SK-N-SH (cell line): ENCODE measurements around the gene PKD1. TPM values are rescaled to one million over a fixed set of nuclear protein-coding genes. Genes with fewer than 3 reads are reported as not detected.

Experiments
- CTCF ChIA-PET: fragments of 300-600, 350-600 bp; formaldehyde crosslinking; extraction: SDS; loops from one replicate; lab custom pipeline; 2021; lab: Yijun Ruan, JAX
- POLR2A ChIA-PET: fragments of 350-600 bp; sonication (Branson Sonifier 250); formaldehyde crosslinking; extraction: SDS; loops from one replicate; lab custom pipeline; 2020; ENCODE audit warnings: antibody characterized with exemption, inconsistent platforms; lab: Yijun Ruan, JAX
- DNase-seq: peaks from one replicate; pipeline ENCODE4 v3.0.0; 2012
- H2AFZ ChIP-seq: fragments of 200-600 bp; sonication (generic); 2 replicates; pipeline ENCODE4 v1.8.1; 2016; ENCODE audit warnings: antibody characterized with exemption, mild to moderate bottlenecking, low read depth
- H3F3A ChIP-seq: fragments of 200-600 bp; sonication (generic); replicated peaks from 2 replicates; pipeline ENCODE3; 2016; ENCODE audit warnings: antibody characterized with exemption, mild to moderate bottlenecking; ENCODE audit not compliant: insufficient read depth
- H3K27ac ChIP-seq, 2 experiments: fragments of 200-500 bp in 1 of 2; fragments of 200-600 bp in 1 of 2; sonication (Bioruptor generic) in 1 of 2; sonication (generic), shearing (Covaris generic) in 1 of 2; 2 replicates each; pipeline versions ENCODE4 v1.5.1 to v1.6.1; 2014 to 2016; ENCODE audit warnings: low read depth in 2 of 2, inconsistent platforms in 1 of 2, low read length in 1 of 2, mild to moderate bottlenecking in 1 of 2, mixed read lengths in 1 of 2
- H3K27me3 ChIP-seq: fragments of 200-600 bp; sonication (generic), shearing (Covaris generic); 2 replicates; pipeline ENCODE4 v1.6.1; 2016; ENCODE audit warnings: mixed run types; ENCODE audit not compliant: insufficient read depth
- H3K36me3 ChIP-seq, 2 experiments: fragments of 200-500 bp in 1 of 2; fragments of 200-600 bp in 1 of 2; sonication (Bioruptor generic) in 1 of 2; sonication (generic) in 1 of 2; replicated peaks in 1 of 2; 2 replicates each; pipeline versions ENCODE3 to v1.5.1; 2014 to 2016; ENCODE audit warnings: low read length in 1 of 2, mild to moderate bottlenecking in 1 of 2; ENCODE audit not compliant: insufficient read depth in 2 of 2, control insufficient read depth in 1 of 2
- H3K4me1 ChIP-seq, 2 experiments: fragments of 200-500 bp in 1 of 2; fragments of 200-600 bp in 1 of 2; sonication (Bioruptor generic) in 1 of 2; sonication (generic), shearing (Covaris generic) in 1 of 2; 2 replicates each; pipeline versions ENCODE4 v1.5.1 to v1.6.1; 2014 to 2016; ENCODE audit warnings: low read depth in 1 of 2, low read length in 1 of 2, mixed run types in 1 of 2; ENCODE audit not compliant: insufficient read depth in 2 of 2, control insufficient read depth in 1 of 2
- H3K4me2 ChIP-seq: fragments of 200-600 bp; sonication (generic), shearing (Covaris generic); 2 replicates; pipeline ENCODE4 v1.6.1; 2017; ENCODE audit warnings: mixed run types
- H3K4me3 ChIP-seq, 2 experiments: fragments of 200-500 bp in 1 of 2; fragments of 200-600 bp in 1 of 2; sonication (Bioruptor generic) in 1 of 2; sonication (generic), shearing (Covaris generic) in 1 of 2; 2 replicates each; pipeline versions ENCODE4 v1.5.1 to v1.8.1; 2014 to 2016; ENCODE audit warnings: low read depth in 2 of 2, inconsistent platforms in 1 of 2, low read length in 1 of 2, mild to moderate bottlenecking in 1 of 2, mixed read lengths in 1 of 2, moderate library complexity in 1 of 2
- H3K79me2 ChIP-seq: fragments of 200-600 bp; sonication (generic); 2 replicates; pipeline ENCODE4 v1.8.1; 2017; ENCODE audit warnings: mild to moderate bottlenecking; ENCODE audit not compliant: insufficient read depth
- H3K9ac ChIP-seq: fragments of 200-600 bp; sonication (generic); 2 replicates; pipeline ENCODE4 v1.6.1; 2017; ENCODE audit warnings: mixed run types
- H3K9me2 ChIP-seq: fragments of 200-600 bp; sonication (generic); 2 replicates; pipeline ENCODE4 v1.6.1; 2017; ENCODE audit warnings: mixed run types
- H3K9me3 ChIP-seq: fragments of 200-600 bp; sonication (generic); 2 replicates; pipeline ENCODE4 v1.6.1; 2017; ENCODE audit warnings: mixed run types, mild to moderate bottlenecking, moderate library complexity
- H4K20me1 ChIP-seq: fragments of 200-600 bp; sonication (generic); 2 replicates; pipeline ENCODE4 v1.6.1; 2017; ENCODE audit warnings: mild to moderate bottlenecking, mixed run types; ENCODE audit not compliant: insufficient read depth
- CHD2 ChIP-seq: fragments of 150-350 bp; IDR thresholded peaks from 2 replicates; pipeline ENCODE4 v1.6.1; 2018; ENCODE audit warnings: low read length; ENCODE audit not compliant: partially characterized antibody
- ELF1 ChIP-seq: IDR thresholded peaks from 2 replicates; pipeline ENCODE4 v1.4.0; 2012
- EZH2phosphoT487 ChIP-seq: fragments of 200-600 bp; sonication (generic); IDR thresholded peaks from 2 replicates; pipeline ENCODE4 v1.6.1; 2017; ENCODE audit warnings: low read depth, mixed run types, mild to moderate bottlenecking, antibody characterized with exemption, moderate library complexity, borderline replicate concordance
- FOSL2 ChIP-seq: IDR thresholded peaks from 2 replicates; pipeline ENCODE4 v1.4.0; 2012; ENCODE audit warnings: low read depth, mild to moderate bottlenecking, moderate library complexity, borderline replicate concordance
- FOXJ3 ChIP-seq: sonication (generic); formaldehyde crosslinking; IDR thresholded peaks from 2 replicates; pipeline ENCODE4 v1.5.1; 2020; ENCODE audit warnings: mild to moderate bottlenecking, missing genetic modification reagents
- GABPA ChIP-seq: IDR thresholded peaks from 2 replicates; pipeline ENCODE4 v1.4.0; 2012; ENCODE audit warnings: low read depth, mild to moderate bottlenecking
- GATA2 ChIP-seq: sonication (generic); formaldehyde crosslinking; IDR thresholded peaks from 2 replicates; pipeline ENCODE4 v1.5.0; 2020; ENCODE audit warnings: mild to moderate bottlenecking, missing genetic modification reagents
- MEF2A ChIP-seq: IDR thresholded peaks from 2 replicates; pipeline ENCODE4 v1.4.0; 2012; ENCODE audit warnings: low read depth, borderline replicate concordance
- NRF1 ChIP-seq: IDR thresholded peaks from 2 replicates; pipeline ENCODE4 v1.6.1; 2012; ENCODE audit warnings: low read depth, mild to moderate bottlenecking, low read length
- PBX3 ChIP-seq: IDR thresholded peaks from 2 replicates; pipeline ENCODE4; 2012
- POLR2AphosphoS5 ChIP-seq: IDR thresholded peaks from 2 replicates; pipeline ENCODE4 v1.6.1; 2012; ENCODE audit warnings: low read depth, low read length
- RAD21 ChIP-seq: IDR thresholded peaks from 2 replicates; pipeline ENCODE4 v1.6.1; 2012; ENCODE audit warnings: mild to moderate bottlenecking, low read length
- RFX5 ChIP-seq: IDR thresholded peaks from 2 replicates; pipeline ENCODE4 v1.6.1; 2012; ENCODE audit warnings: mild to moderate bottlenecking, improper control_type of control experiment, low read length
- RXRA ChIP-seq: IDR thresholded peaks from 2 replicates; pipeline ENCODE4 v1.4.0; 2012; ENCODE audit warnings: low read depth, mild to moderate bottlenecking, borderline replicate concordance
- SIN3A ChIP-seq: IDR thresholded peaks from 2 replicates; pipeline ENCODE4 v1.6.1; 2012; ENCODE audit warnings: low read depth, mild to moderate bottlenecking, low read length, moderate library complexity, borderline replicate concordance
- TAF1 ChIP-seq: IDR thresholded peaks from 2 replicates; pipeline ENCODE4 v1.6.1; 2012; ENCODE audit warnings: low read depth, mild to moderate bottlenecking, low read length, moderate library complexity, borderline replicate concordance
- TCF12 ChIP-seq: IDR thresholded peaks from 2 replicates; pipeline ENCODE4 v1.4.0; 2012
- TEAD4 ChIP-seq: IDR thresholded peaks from 2 replicates; pipeline ENCODE4 v1.4.0; 2012; ENCODE audit warnings: mild to moderate bottlenecking, borderline replicate concordance; ENCODE audit not compliant: insufficient read depth
- YY1 ChIP-seq: IDR thresholded peaks from 2 replicates; pipeline ENCODE4 v1.4.0; 2012; ENCODE audit warnings: low read depth, mild to moderate bottlenecking
- WGBS: methylation state at CpG from one replicate; pipeline ENCODE4 v1.1.6; 2017; ENCODE audit warnings: low lambda C conversion rate; 5-methylcytosine and 5-hydroxymethylcytosine counted together
- polyA plus RNA-seq, 3 experiments: library from polyadenylated mRNA; depleted of rRNA; stranded (reverse); fragments of >200 nt; gene quantifications; 2 replicates each; pipeline ENCODE4 v1.2.3, GENCODE V29; 2012
- TF ChIP-seq, protein P1 (sequence below): fragments of 200-600 bp; sonication (generic); IDR thresholded peaks from 2 replicates; pipeline ENCODE4 v1.6.1; 2017; ENCODE audit warnings: antibody characterized with exemption, mild to moderate bottlenecking, moderate library complexity
- TF ChIP-seq, protein P2 (sequence below): fragments of 150-350 bp; IDR thresholded peaks from 2 replicates; pipeline ENCODE4 v1.6.1; 2017; ENCODE audit warnings: antibody characterized with exemption, low read length, low read depth, borderline replicate concordance

PKD1 gene
- polyA plus RNA-seq, 1 of the 3 experiments (the other 2 are of a cell fraction), result 47.4 TPM

GRCh38 chr16:2173366-2173765 lies 37.7 kb upstream of the PKD1 start:
- no peak overlapping the region for H3K27ac ChIP-seq
- no peak for TF ChIP-seq EZH2phosphoT487
- no peak for TF ChIP-seq PBX3
- no peak for TF ChIP-seq TEAD4
- no peak for TF ChIP-seq YY1
- no peak for TF ChIP-seq NRF1
- no peak for TF ChIP-seq RAD21
- TF ChIP-seq RXRA, result no peak
- TF ChIP-seq ELF1, result no peak
- TF ChIP-seq FOSL2, result no peak
- no peak for TF ChIP-seq CHD2
- H3K9me2 ChIP-seq, result no peaks in the 10 kb centered on the region
- no peak for DNase-seq
- peaks cover 0 to 76% of the 10 kb centered on the region in 2 experiments for H3K36me3 ChIP-seq
- H3K4me3 ChIP-seq, result no peak overlapping the region
- ChIA-PET CTCF (interaction anchor here (1.5 kb wide), 1 partner anchor 21 kb away, joined by 3 read pairs; no protein-coding TSS in a partner anchor), POLR2A (no interaction called here)
- no peaks in the 10 kb centered on the region for H4K20me1 ChIP-seq
- no peaks in the 10 kb centered on the region for H3F3A ChIP-seq
- no peak overlapping the region for H3K9ac ChIP-seq
- H3K4me1 ChIP-seq, result no peaks in the 10 kb centered on the region
- H2AFZ ChIP-seq, result no peak overlapping the region
- no peaks in the 10 kb centered on the region for H3K79me2 ChIP-seq
- H3K4me2 ChIP-seq, result no peak overlapping the region
- H3K27me3 ChIP-seq, result no peaks in the 10 kb centered on the region
- 70% methylated on average over 2 of the region's 14 CpGs for WGBS
- no peaks in the 10 kb centered on the region for H3K9me3 ChIP-seq

GRCh38 chr16:2172688-2173335 lies 37.1 kb upstream of the PKD1 start:
- no peak for TF ChIP-seq FOXJ3 (CRISPR knock-in tag)
- no peak for TF ChIP-seq CHD2
- TF ChIP-seq TAF1, result no peak
- no peak for TF ChIP-seq YY1
- no peak for TF ChIP-seq GATA2 (CRISPR knock-in tag)
- TF ChIP-seq SIN3A, result no peak
- no peak for TF ChIP-seq PBX3
- no peak for TF ChIP-seq TCF12
- TF ChIP-seq, protein P1, sequence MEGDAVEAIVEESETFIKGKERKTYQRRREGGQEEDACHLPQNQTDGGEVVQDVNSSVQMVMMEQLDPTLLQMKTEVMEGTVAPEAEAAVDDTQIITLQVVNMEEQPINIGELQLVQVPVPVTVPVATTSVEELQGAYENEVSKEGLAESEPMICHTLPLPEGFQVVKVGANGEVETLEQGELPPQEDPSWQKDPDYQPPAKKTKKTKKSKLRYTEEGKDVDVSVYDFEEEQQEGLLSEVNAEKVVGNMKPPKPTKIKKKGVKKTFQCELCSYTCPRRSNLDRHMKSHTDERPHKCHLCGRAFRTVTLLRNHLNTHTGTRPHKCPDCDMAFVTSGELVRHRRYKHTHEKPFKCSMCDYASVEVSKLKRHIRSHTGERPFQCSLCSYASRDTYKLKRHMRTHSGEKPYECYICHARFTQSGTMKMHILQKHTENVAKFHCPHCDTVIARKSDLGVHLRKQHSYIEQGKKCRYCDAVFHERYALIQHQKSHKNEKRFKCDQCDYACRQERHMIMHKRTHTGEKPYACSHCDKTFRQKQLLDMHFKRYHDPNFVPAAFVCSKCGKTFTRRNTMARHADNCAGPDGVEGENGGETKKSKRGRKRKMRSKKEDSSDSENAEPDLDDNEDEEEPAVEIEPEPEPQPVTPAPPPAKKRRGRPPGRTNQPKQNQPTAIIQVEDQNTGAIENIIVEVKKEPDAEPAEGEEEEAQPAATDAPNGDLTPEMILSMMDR, result no peak
- no peak for TF ChIP-seq RFX5
- no peak for TF ChIP-seq TEAD4
- TF ChIP-seq, protein P2, sequence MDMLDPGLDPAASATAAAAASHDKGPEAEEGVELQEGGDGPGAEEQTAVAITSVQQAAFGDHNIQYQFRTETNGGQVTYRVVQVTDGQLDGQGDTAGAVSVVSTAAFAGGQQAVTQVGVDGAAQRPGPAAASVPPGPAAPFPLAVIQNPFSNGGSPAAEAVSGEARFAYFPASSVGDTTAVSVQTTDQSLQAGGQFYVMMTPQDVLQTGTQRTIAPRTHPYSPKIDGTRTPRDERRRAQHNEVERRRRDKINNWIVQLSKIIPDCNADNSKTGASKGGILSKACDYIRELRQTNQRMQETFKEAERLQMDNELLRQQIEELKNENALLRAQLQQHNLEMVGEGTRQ, result no peak
- no peak for TF ChIP-seq POLR2AphosphoS5
- no peak for TF ChIP-seq MEF2A
- TF ChIP-seq RXRA, result no peak
- TF ChIP-seq GABPA, result no peak
- TF ChIP-seq RAD21, result no peak
- H3K27me3 ChIP-seq, result no peaks in the 10 kb centered on the region
- no peaks in the 10 kb centered on the region for H3K79me2 ChIP-seq
- no peaks in the 10 kb centered on the region for H3F3A ChIP-seq
- no peak overlapping the region for H2AFZ ChIP-seq
- 0 out of 2 replicates have a peak, but pooled peaks cover 1% of the 10 kb centered on the region for H4K20me1 ChIP-seq
- ChIA-PET POLR2A (no interaction called here), CTCF (interaction anchor here (1.5 kb wide), 1 partner anchor 21 kb away, joined by 3 read pairs; no protein-coding TSS in a partner anchor)
- H3K4me1 ChIP-seq, result no peaks in the 10 kb centered on the region
- H3K4me3 ChIP-seq, result no peak overlapping the region
- no peaks in the 10 kb centered on the region for H3K9me3 ChIP-seq
- H3K36me3 ChIP-seq, result peaks cover 0 to 76% of the 10 kb centered on the region in 2 experiments
- H3K9me2 ChIP-seq, result no peaks in the 10 kb centered on the region
- WGBS, result 95% methylated on average over 24 of the region's 29 CpGs
- H3K9ac ChIP-seq, result no peak overlapping the region
- H3K4me2 ChIP-seq, result no peak overlapping the region
- no peak overlapping the region for H3K27ac ChIP-seq
- no peak for DNase-seq
